PC-9 (cell line): Measurements from ENCODE around the gene SPRY4. TPM values are rescaled to one million over a fixed set of nuclear protein-coding genes. Genes with fewer than 3 reads are reported as not detected.
A peak's percentile ranks its signal among the peaks of the same experiment; 100 is the strongest.

Experiments used
- BruUV-seq: library from RNA; stranded (reverse); fragments of 400-500 nt; replicated peaks from 2 replicates; lab custom pipeline; 2021; lab: Mats Ljungman, UMichigan
- CTCF ChIA-PET: fragments of 300-600 bp; sonication (Branson Sonifier 250); formaldehyde crosslinking; loops from one replicate; lab custom pipeline; 2022; ENCODE audit warnings: antibody characterized with exemption; lab: Charles Lee
- POLR2A ChIA-PET: fragments of 300-600 bp; sonication (Branson Sonifier 250); formaldehyde crosslinking; loops from one replicate; lab custom pipeline; 2022; ENCODE audit warnings: antibody characterized with exemption; ENCODE audit not compliant: unreplicated experiment; lab: Charles Lee
- DNase-seq, 2 experiments: peaks; one replicate each; pipeline versions ENCODE4 v3.0.0 to v3.0.0-alpha.2; 2015 to 2022; ENCODE audit warnings: mixed read lengths in 1 of 2
- H2AFZ ChIP-seq: fragments of 200-600 bp; sonication (generic); 2 replicates; pipeline ENCODE4 v1.8.1; 2017; ENCODE audit warnings: antibody characterized with exemption
- H3F3A ChIP-seq: fragments of 200-600 bp; sonication (generic); 2 replicates; pipeline ENCODE4 v1.8.1; 2017; ENCODE audit warnings: antibody characterized with exemption, mild to moderate bottlenecking, low read depth; ENCODE audit not compliant: insufficient read depth
- H3K27ac ChIP-seq: fragments of 200-600 bp; sonication (generic); 2 replicates; pipeline ENCODE4 v1.6.1; 2016; ENCODE audit warnings: mixed run types
- H3K27me3 ChIP-seq: fragments of 200-600 bp; sonication (generic); 2 replicates; pipeline ENCODE4 v1.6.1; 2016; ENCODE audit warnings: low read depth, mixed run types; ENCODE audit not compliant: insufficient read depth
- H3K36me3 ChIP-seq: fragments of 200-600 bp; sonication (generic); 2 replicates; pipeline ENCODE4 v1.6.1; 2016; ENCODE audit warnings: low read depth, mixed run types
- H3K4me1 ChIP-seq: fragments of 200-600 bp; sonication (generic); replicated peaks from 2 replicates; pipeline ENCODE4 v1.6.1; 2016; ENCODE audit warnings: mixed run types; ENCODE audit not compliant: insufficient read depth
- H3K4me2 ChIP-seq: fragments of 200-600 bp; sonication (generic); 2 replicates; pipeline ENCODE4 v1.6.1; 2017; ENCODE audit warnings: mixed run types
- H3K4me3 ChIP-seq: fragments of 200-600 bp; sonication (generic); 2 replicates; pipeline ENCODE4 v1.6.1; 2016; ENCODE audit warnings: mixed run types
- H3K79me2 ChIP-seq: fragments of 200-600 bp; sonication (generic); 2 replicates; pipeline ENCODE4 v1.6.1; 2017; ENCODE audit warnings: low read depth, mixed run types
- H3K9me2 ChIP-seq: fragments of 200-600 bp; sonication (generic); 2 replicates; pipeline ENCODE4 v1.8.1; 2017; ENCODE audit warnings: mild to moderate bottlenecking; ENCODE audit not compliant: insufficient read depth
- H3K9me3 ChIP-seq: fragments of 200-600 bp; sonication (generic); 2 replicates; pipeline ENCODE4 v1.8.1; 2016; ENCODE audit warnings: low read depth; ENCODE audit not compliant: insufficient read depth
- H4K20me1 ChIP-seq: fragments of 200-600 bp; sonication (generic); 2 replicates; pipeline ENCODE4 v1.8.1; 2017; ENCODE audit not compliant: insufficient read depth
- EZH2 ChIP-seq: fragments of 200-600 bp; sonication (generic); IDR thresholded peaks from 2 replicates; pipeline ENCODE4 v1.8.0; 2017; ENCODE audit warnings: antibody characterized with exemption, low read depth
- intact Hi-C: fragments of 100-400 bp; cut with micrococcal nuclease; formaldehyde crosslinking; loops from one replicate; pipeline ENCODE4 v1.10.0; 2022; ENCODE audit not compliant: unreplicated experiment
- total RNA-seq: library from RNA; stranded (reverse); gene quantifications from 2 replicates; pipeline ENCODE4 v1.2.3, GENCODE V29; 2021
- TF ChIP-seq, protein P1 (sequence below): fragments of 200-600 bp; sonication (generic); conservative IDR thresholded peaks from 2 replicates; pipeline ENCODE4 v1.6.1; 2017; ENCODE audit warnings: mixed run types, antibody characterized with exemption, mild to moderate bottlenecking, moderate library complexity

The SPRY4 gene
- total RNA-seq, 1 experiment from 2014 or later = 11.0 TPM

DNA sequence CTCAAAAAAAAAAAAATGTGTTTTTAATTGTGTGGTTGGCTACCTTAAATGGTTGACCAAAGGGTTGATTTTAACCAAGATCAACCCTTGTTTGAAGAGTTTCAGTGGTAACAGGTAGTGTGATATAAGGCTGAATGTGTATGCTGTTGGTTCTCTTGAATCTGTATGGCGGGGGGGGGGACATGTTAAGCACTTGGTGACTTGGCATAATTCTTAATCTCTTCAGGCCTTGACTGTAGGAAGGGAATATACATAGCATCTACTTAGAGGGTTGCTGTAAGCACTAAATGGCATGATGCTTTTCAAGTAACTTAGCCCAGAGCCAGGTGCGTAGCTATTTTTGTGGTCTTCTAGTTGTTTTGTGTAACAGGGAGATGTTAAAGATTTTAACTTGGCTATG lies 5.6 kb upstream of the SPRY4 start:
- no peaks in the 10 kb centered on the region for H3K9me2 ChIP-seq
- no peaks in the 10 kb centered on the region for H3K9me3 ChIP-seq
- no peak overlapping the region for H2AFZ ChIP-seq
- CTCF ChIA-PET = no interaction called here
- intact Hi-C loops = no loop called here
- BruUV-seq = no TSS peak
- no peak for TF ChIP-seq EZH2
- TF ChIP-seq, protein P1, sequence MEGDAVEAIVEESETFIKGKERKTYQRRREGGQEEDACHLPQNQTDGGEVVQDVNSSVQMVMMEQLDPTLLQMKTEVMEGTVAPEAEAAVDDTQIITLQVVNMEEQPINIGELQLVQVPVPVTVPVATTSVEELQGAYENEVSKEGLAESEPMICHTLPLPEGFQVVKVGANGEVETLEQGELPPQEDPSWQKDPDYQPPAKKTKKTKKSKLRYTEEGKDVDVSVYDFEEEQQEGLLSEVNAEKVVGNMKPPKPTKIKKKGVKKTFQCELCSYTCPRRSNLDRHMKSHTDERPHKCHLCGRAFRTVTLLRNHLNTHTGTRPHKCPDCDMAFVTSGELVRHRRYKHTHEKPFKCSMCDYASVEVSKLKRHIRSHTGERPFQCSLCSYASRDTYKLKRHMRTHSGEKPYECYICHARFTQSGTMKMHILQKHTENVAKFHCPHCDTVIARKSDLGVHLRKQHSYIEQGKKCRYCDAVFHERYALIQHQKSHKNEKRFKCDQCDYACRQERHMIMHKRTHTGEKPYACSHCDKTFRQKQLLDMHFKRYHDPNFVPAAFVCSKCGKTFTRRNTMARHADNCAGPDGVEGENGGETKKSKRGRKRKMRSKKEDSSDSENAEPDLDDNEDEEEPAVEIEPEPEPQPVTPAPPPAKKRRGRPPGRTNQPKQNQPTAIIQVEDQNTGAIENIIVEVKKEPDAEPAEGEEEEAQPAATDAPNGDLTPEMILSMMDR = no peak
- DNase-seq = no peak
- POLR2A ChIA-PET = no interaction called here
- peaks cover 32% of the 10 kb centered on the region for H3K79me2 ChIP-seq
- no peaks in the 10 kb centered on the region for H3K36me3 ChIP-seq
- H3K4me1 ChIP-seq = peaks cover 22% of the 10 kb centered on the region
- peaks cover 18% of the 10 kb centered on the region; the same call in 1 of the 2 replicates for H3F3A ChIP-seq
- no peaks in the 10 kb centered on the region for H4K20me1 ChIP-seq
- H3K27me3 ChIP-seq = no peaks in the 10 kb centered on the region
- H3K4me3 ChIP-seq = no peak overlapping the region
- no peak overlapping the region for H3K4me2 ChIP-seq
- no peak overlapping the region for H3K27ac ChIP-seq

DNA sequence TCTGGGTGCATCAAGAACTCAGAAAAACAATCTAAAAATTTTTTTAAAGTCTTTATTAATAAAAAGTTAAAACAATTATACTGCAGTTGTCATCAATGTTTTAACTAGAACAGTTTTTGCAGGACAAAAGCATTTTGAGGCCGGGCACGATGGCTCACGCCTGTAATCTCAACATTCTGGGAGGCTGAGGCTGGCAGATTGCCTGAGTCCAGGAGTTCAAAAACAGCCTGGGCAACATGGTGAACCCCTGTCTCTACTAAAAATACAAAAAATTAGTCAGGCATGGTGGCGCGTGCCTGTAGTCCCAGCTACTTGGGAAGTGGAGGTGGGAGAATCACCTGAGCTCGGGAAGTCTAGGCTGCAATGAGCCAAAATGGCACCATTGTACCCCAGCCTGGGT lies 5.2 kb upstream of the SPRY4 start:
- no peak overlapping the region for H3K4me3 ChIP-seq
- POLR2A ChIA-PET = no interaction called here
- H3K9me2 ChIP-seq = no peaks in the 10 kb centered on the region
- no peak overlapping the region for H3K4me2 ChIP-seq
- H3K27ac ChIP-seq = no peak overlapping the region
- H3K79me2 ChIP-seq = peaks cover 32% of the 10 kb centered on the region
- peaks cover 22% of the 10 kb centered on the region for H3K4me1 ChIP-seq
- intact Hi-C loops = no loop called here
- H3K36me3 ChIP-seq = no peaks in the 10 kb centered on the region
- no peak for TF ChIP-seq EZH2
- TF ChIP-seq, protein P1 = no peak
- H3F3A ChIP-seq = peaks cover 19% of the 10 kb centered on the region; the same call in 1 of the 2 replicates
- H3K27me3 ChIP-seq = no peaks in the 10 kb centered on the region
- no peak overlapping the region for H2AFZ ChIP-seq
- CTCF ChIA-PET = interaction anchor here (0.5 to 0.7 kb wide), 2 partner anchors 11 to 183 kb away, joined by 3 read pairs; no protein-coding TSS in a partner anchor
- no TSS peak for BruUV-seq
- H3K9me3 ChIP-seq = no peaks in the 10 kb centered on the region
- no peak for DNase-seq
- no peaks in the 10 kb centered on the region for H4K20me1 ChIP-seq

DNA sequence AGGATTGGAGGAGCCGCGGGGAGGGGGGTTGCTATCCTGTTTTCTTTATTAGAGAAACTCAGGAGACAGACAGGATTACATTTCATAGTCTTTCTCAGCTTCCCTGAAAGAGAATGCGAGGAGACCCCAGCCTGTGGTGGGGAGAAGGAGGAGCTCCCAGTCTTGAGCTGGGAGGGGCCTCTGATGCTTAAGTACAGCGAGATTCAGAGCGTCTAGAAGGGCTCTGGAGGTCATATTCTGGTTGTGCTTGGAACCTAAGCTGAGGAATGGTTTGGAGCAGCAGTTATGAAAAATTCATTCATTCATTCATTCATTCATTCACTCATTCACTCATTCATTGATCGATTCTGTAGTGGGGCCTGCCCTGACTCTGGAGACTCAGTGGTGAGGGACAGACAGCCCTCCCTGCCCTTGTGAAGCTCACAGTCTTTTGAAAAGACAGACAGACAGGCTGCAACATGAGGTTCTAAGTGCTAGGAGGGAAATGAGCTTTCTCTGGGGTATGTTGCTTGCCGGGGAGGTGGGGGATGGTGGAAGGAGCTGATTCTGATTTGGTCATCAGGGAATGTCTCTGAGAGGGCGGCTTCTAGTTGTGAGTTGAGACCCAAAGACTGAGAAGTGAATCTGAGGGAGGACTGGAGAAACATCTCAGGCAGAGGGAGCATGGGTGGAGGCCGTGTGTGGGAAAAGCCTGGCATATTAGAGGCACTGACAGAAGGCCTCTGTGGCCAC lies 2.5 kb upstream of the SPRY4 start:
- Histone ChIP-seq H3K27ac (peak overlapping the region; percentile 85), H4K20me1 (peaks cover 16% of the 10 kb centered on the region), H3K79me2 (peaks cover 58% of the 10 kb centered on the region), H3K27me3 (no peaks in the 10 kb centered on the region), H2AFZ (no peak overlapping the region), H3F3A (peaks cover 22% of the 10 kb centered on the region; the same call in 1 of the 2 replicates), H3K9me2 (no peaks in the 10 kb centered on the region), H3K4me1 (peaks cover 23% of the 10 kb centered on the region), H3K4me3 (peak overlapping the region; percentile 82), H3K36me3 (no peaks in the 10 kb centered on the region; the same call in 1 of the 2 replicates), H3K4me2 (peak overlapping the region; percentile 87), H3K9me3 (no peaks in the 10 kb centered on the region)
- intact Hi-C loops = loop anchor here (2.0 to 10.0 kb wide), 5 partner anchors 30 to 368 kb away; no protein-coding TSS in a partner anchor
- CTCF ChIA-PET = interaction anchor here (1.1 kb wide), 1 partner anchor 76 kb away, joined by 3 read pairs; no protein-coding TSS in a partner anchor
- DNase-seq = no peak
- no TSS peak for BruUV-seq
- TF ChIP-seq, protein P1 = no peak
- no peak for TF ChIP-seq EZH2
- POLR2A ChIA-PET = interaction anchor here (0.5 to 0.7 kb wide), 2 partner anchors 111 to 1347 kb away, joined by 3 to 5 read pairs; no protein-coding TSS in a partner anchor
